ENCODE measurements around the gene GALNT12.
A peak's percentile ranks its signal among the peaks of the same experiment; 100 is the strongest.

The GALNT12 gene

DNA sequence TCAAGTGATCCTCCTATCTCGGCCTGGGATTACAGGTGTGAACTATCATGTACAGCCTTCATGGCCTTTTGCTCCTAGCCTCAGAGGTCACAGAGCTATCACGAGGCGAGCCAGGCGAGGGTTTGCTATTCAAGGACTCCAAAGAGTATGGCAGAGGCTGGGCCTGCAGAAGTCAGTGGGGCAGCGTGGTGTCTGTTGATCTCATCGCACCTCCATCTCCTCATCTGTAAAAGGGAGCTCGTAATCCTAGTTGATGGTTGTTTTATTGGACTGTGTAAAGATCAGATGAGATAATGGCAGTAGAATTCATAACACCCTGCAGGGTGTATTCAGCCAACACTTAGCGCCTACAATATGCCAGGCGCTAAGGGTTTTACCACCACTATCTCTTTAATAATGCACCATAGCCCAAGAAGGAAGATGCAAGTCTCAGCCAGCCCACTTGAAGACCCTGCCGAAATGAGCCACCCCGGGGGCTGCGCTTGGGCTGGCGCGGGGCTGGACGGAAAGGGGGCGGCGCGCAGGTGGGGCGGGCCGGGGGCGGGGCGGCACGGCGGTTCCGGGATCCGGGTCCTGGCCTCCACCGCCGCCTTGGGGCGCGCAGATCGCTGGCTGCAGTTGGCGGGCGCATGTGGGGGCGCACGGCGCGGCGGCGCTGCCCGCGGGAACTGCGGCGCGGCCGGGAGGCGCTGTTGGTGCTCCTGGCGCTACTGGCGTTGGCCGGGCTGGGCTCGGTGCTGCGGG lies at the start of gene GALNT12:
GALNT12 (plus strand) TSS at position 601 of the 744 bp plus-strand sequence; CDS start at position 630, 29 bp downstream.
- DNase-seq (ENCODE audit: low read depth) = peak; percentile 30

DNA sequence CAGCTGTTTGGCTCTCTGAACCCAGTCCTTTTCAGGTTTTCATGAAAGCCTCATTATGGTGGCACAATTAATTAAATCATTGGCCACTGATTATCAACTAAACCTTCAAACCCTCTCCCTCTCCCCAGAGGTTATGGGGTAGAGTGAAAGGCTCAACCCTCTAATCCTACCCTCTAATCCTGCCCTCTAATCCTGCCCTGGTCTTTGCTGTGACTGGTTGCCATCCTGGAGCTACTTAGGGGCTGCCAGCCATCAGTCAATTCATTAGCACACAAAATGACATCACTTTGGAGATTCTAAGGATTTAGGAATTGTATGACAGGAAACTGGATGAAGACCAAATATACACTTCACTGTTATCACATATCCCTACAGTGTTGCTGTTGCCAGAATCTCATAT lies 47.2 kb upstream of the GALNT12 start:
- no peak for DNase-seq (ENCODE audit: low read depth)

GRCh38 chr9:98763986-98764745 lies 43.3 kb upstream of the GALNT12 start:
- DNase-seq (ENCODE audit: low read depth) = no peak

DNA sequence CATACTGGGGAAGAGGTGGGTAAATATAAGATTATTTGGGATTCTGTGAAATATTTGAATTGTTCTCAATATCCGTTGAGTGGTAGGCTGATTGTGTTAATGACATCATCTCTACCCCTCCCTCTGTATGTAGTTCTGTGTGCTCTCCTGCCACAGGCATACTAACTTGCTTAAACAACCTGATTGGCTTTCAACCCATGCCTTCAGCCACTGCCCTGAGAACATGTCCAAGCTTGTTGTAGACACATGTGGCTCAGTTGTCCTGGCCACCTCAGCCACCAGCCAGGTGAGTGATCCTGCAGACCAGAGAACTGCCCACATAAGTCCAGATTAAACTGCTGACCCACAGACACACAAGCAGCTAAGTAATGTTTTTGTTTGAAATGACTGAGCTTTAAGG lies 42.2 kb upstream of the GALNT12 start:
- no peak for DNase-seq (ENCODE audit: low read depth)

GRCh38 chr9:98766586-98766985 lies 40.9 kb upstream of the GALNT12 start:
- no peak for DNase-seq (ENCODE audit: low read depth)

- DNase-seq (ENCODE audit: low read depth) = no peak
Measured at GRCh38 chr9:98767196-98767595, 40.3 kb upstream of the GALNT12 start.

DNA sequence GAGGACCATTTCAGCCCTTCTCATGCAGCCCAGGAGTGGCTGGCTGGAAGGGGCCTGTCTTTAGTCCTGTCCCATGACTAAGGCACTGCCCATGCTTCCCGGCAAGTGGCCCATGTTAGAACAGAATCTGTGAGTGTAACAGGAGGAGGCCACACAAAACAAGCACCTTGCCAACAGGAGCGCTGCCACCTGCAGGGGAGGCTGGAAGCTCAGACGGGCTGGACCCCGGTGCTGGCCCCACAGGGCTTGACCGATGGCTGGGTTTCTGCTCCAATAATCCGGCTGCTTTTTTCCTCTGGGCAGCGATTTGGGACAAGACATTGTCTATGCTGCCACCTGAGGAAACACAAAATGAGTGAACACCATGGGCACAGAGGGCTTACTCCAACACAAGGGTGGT lies 39.6 kb upstream of the GALNT12 start:
- DNase-seq (ENCODE audit: low read depth) = no peak

DNA sequence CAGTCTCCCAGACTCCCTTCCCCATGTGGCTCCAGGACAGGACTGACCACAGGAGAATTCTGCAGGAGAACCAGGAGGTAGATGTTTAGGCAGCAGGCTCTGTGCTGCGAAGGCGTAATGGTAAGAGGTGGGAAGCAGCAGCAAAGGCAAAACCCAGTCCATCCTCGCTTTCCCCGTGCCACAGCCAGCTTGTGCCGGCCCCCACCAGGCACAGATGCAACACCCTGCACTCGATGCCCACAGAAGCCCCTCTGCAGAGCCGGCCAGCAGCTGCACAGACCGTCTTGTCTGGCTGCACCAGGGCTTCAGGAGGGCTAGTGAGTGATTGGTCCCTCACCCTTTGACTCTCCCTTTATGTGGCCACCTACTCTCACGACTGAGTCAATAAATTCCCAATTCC lies 39.1 kb upstream of the GALNT12 start:
- no peak for DNase-seq (ENCODE audit: low read depth)

- DNase-seq (ENCODE audit: low read depth) = no peak
Measured at GRCh38 chr9:98770717-98771116, 36.8 kb upstream of the GALNT12 start.

DNA sequence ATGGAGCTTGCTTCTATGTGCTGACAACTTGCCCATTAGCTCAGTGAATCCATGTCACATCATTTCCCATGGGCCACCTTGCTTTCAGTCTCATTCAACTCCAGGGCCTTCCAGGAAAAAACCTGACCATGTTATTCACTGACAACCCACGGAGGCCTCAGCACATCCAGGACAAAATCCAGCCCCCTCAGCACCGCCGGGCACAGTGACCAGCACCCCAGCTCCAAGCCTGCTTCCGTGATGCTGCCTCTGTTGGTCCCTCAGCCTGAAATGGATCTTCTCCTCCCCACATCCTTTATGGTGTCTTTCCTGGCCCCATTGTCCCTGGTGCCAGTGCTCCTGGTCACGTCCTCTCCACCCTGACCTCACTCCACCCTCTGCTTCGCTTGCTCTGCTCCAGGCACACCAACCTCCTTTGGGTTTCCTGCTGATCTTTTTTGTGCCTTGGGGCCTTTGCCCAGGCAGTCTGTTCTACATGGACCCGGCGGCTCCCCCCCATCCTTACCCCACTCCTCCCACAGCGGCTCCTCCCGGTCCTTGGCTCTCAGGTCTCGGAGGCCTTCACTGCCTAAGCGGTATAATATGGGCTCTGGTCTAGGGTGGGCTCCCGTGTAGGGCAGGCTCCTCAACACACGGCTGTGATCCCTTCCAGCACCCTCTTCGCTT lies 36.1 kb upstream of the GALNT12 start:
- no peak for DNase-seq (ENCODE audit: low read depth)

DNA sequence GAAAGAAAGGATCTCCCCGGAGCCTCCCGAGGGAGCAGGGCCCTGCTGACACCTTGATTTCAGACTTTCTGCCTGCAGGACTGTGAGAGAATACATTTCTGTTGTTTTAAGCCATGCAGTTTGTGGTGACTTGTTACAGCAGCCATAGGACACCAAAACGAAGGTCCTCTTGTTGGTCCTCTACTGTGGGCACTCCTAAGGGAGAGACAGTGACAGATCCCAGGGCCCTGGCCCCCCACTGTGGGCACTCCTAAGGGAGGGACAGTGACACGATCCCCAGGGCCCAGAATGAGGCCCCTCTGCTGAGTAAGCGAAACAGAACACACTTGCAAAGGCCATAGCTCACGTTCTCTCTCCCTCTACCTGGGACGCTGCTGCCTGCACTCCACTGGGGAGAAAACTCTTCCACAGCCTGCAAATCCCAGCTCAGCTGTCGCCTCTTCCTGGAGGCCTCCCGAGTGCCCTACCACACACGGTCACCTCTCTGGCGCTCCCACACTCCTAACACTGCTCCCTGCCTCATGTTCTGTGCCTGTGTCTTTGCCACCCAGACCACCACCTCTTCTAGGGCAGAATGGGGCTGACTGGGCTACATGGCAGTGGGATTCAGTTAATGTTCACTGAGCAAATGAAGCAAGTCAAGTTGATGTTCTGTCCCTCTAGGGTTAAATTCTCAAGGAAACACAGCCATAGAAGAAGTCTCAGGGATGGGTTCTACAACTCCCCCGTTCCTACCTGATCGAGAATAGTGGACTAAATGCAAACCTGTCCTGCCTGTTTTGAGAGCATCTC lies 34.9 kb upstream of the GALNT12 start:
- no peak for DNase-seq (ENCODE audit: low read depth)

- DNase-seq (ENCODE audit: low read depth) = no peak
Measured at GRCh38 chr9:98773721-98774120, 33.7 kb upstream of the GALNT12 start.

GRCh38 chr9:98774746-98775145 lies 32.7 kb upstream of the GALNT12 start:
- peak; percentile 10 for DNase-seq (ENCODE audit: low read depth)

- DNase-seq (ENCODE audit: low read depth) = no peak
Measured at GRCh38 chr9:98775831-98776441, 31.5 kb upstream of the GALNT12 start.

DNA sequence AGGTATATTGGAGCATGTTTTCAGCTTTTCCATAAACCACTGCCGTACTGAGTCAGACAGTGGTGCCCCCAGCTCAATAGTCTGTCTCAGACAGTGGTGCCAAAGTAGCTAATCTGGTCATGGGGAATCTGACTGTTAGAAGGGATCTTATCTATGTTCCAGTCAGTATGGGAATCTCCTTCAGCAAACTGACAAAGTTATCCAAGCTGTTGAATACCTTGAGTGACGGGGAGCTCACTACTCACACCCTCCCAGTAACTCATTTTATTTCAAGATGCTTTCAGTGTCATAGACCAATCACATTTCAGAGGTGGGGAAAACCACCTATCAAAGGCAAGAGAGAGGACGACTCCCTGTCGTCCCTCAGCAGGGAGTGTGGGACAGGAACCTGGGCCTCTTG lies 29.9 kb upstream of the GALNT12 start:
- DNase-seq (ENCODE audit: low read depth) = no peak

- no peak for DNase-seq (ENCODE audit: low read depth)
Measured at GRCh38 chr9:98778251-98778650, 29.2 kb upstream of the GALNT12 start.

- no peak for DNase-seq (ENCODE audit: low read depth)
Measured at GRCh38 chr9:98778711-98779530, 28.5 kb upstream of the GALNT12 start.

DNA sequence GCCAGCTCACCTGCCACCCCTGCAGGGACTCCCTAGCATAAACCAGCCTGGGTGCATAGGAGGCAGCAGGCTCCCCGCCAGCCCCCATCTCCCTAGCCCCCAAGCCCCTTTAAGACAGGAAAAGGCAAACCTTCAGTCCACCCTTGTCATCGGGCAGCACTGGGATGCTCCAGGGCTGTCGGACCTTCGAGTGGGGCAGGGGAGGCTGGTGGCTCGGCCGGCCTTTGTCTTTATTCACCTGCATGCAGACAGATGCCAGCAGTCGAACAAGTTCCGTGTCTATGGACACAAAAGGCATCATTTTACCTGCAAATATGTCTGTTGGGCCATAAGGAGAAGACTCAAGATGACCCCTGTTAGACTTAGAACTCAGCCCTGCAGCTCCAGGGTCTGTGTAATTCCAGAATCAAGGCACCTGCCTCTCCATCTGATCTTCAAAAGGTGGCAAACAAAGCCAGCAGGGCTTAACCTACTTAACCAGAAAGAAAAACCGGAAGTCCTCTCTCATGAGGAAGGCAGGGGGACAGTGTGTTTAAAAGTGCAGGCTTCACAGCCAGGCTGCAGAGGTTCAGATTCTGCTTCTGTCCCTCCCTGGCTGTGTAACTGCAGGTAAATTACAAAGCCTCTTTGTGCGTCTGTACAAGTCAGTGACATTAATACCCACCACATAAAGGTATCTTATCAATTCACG lies 27.3 kb upstream of the GALNT12 start:
- no peak for DNase-seq (ENCODE audit: low read depth)

GRCh38 chr9:98781588-98782383 lies 25.7 kb upstream of the GALNT12 start:
- DNase-seq (ENCODE audit: low read depth) = no peak
